CD4-positive, alpha-beta T cell treated with Interleukin-17A for 1 hour (primary cell): Measurements from ENCODE around the gene TVP23B.
"Not testable (repeated sequence)": the region's sequence is repeated elsewhere in the genome, so short reads cannot be mapped to it uniquely, and the experiment has no call there.

ENCODE experiments used
- DNase-seq: peaks from one replicate; pipeline ENCODE4 v3.0.0-alpha.2; 2020

TVP23B gene

GRCh38 chr17:18780991-18781718 is at the start of gene TVP23B:
Gene TVP23B (plus strand): TSS chr17:18781183. CDS start chr17:18781294, 111 bp downstream.
- DNase-seq: peak; percentile 96

GRCh38 chr17:18732438-18732837 is 48.5 kb upstream of the TVP23B start:
- DNase-seq: not testable (repeated sequence)

- not testable (repeated sequence) for DNase-seq
These were observed 47.6 kb upstream of the TVP23B start for GRCh38 chr17:18733350-18733749.

- DNase-seq: not testable (repeated sequence)
These were observed 41.2 kb upstream of the TVP23B start for GRCh38 chr17:18739616-18740391.

- DNase-seq: not testable (repeated sequence)
These were observed 39.8 kb upstream of the TVP23B start for GRCh38 chr17:18741228-18741627.

- not testable (repeated sequence) for DNase-seq
These were observed 37.1 kb upstream of the TVP23B start, which contains the start of gene FBXW10 for GRCh38 chr17:18743699-18744421. Gene FBXW10 (plus strand): TSS chr17:18744054. CDS start chr17:18744245, 191 bp downstream.

- not testable (repeated sequence) for DNase-seq
These were observed 36.3 kb upstream of the TVP23B start for GRCh38 chr17:18744726-18745125.

GRCh38 chr17:18746551-18746950 is 34.4 kb upstream of the TVP23B start:
- not testable (repeated sequence) for DNase-seq

GRCh38 chr17:18747501-18747900 is 33.5 kb upstream of the TVP23B start:
- DNase-seq: not testable (repeated sequence)

- not testable (repeated sequence) for DNase-seq
These were observed 30.7 kb upstream of the TVP23B start for GRCh38 chr17:18750242-18750641.

GRCh38 chr17:18753829-18754409 is 27.1 kb upstream of the TVP23B start:
- DNase-seq: not testable (repeated sequence)

- not testable (repeated sequence) for DNase-seq
These were observed 25.0 kb upstream of the TVP23B start for GRCh38 chr17:18755969-18756368.

GRCh38 chr17:18757368-18758044 is 23.5 kb upstream of the TVP23B start:
- not testable (repeated sequence) for DNase-seq

GRCh38 chr17:18758344-18758743 is 22.6 kb upstream of the TVP23B start:
- DNase-seq: not testable (repeated sequence)

GRCh38 chr17:18760221-18760620 is 20.8 kb upstream of the TVP23B start:
- DNase-seq: not testable (repeated sequence)

GRCh38 chr17:18770572-18770971 is 10.4 kb upstream of the TVP23B start:
- DNase-seq: not testable (repeated sequence)

- not testable (repeated sequence) for DNase-seq
These were observed 9.9 kb upstream of the TVP23B start for GRCh38 chr17:18771066-18771465.

GRCh38 chr17:18772471-18772870 is 8.5 kb upstream of the TVP23B start:
- DNase-seq: no peak

- peak; percentile 22 for DNase-seq
These were observed 822 bp downstream of the TVP23B start for GRCh38 chr17:18781805-18782204.

- not testable (repeated sequence) for DNase-seq
These were observed 5.0 kb downstream of the TVP23B start for GRCh38 chr17:18785933-18786332.

GRCh38 chr17:18786890-18787289 is 5.9 kb downstream of the TVP23B start:
- DNase-seq: not testable (repeated sequence)

GRCh38 chr17:18791402-18791801 is 10.4 kb downstream of the TVP23B start:
- DNase-seq: peak; percentile 45
